Nucleus accumbens (tissue), 56 donors: ENCODE measurements around the gene PLEKHA7.

ENCODE experiments used
- DNase-seq, 56 donors: peaks; one replicate each; lab custom pipeline; 2025; lab: John Stamatoyannopoulos, UW

Gene PLEKHA7

GRCh38 chr11:16796311-16796710 lies 217.9 kb downstream of the PLEKHA7 start:
- no peak for DNase-seq

- no peak for DNase-seq
Observed at GRCh38 chr11:16795146-16795545, 219.1 kb downstream of the PLEKHA7 start.

- DNase-seq = no peak
Observed at GRCh38 chr11:16794047-16794818, 220.0 kb downstream of the PLEKHA7 start.

- DNase-seq = no peak
Observed at GRCh38 chr11:16793511-16793910, 220.7 kb downstream of the PLEKHA7 start.

GRCh38 chr11:16793009-16793408 lies 221.2 kb downstream of the PLEKHA7 start:
- no peak for DNase-seq

- no peak for DNase-seq
Observed at GRCh38 chr11:16792426-16792825, 221.8 kb downstream of the PLEKHA7 start.

GRCh38 chr11:16791191-16791961 lies 222.8 kb downstream of the PLEKHA7 start:
- DNase-seq = peak in 6 of 56 donors; percentile 16 to 49 (median 18)

- DNase-seq = no peak
Observed at GRCh38 chr11:16790486-16791190, 223.6 kb downstream of the PLEKHA7 start.

GRCh38 chr11:16789560-16790485 lies 224.4 kb downstream of the PLEKHA7 start:
- no peak for DNase-seq

- no peak for DNase-seq
Observed at GRCh38 chr11:16789063-16789420, 225.2 kb downstream of the PLEKHA7 start.

- DNase-seq = peak in 44 of 56 donors; percentile 14 to 77 (median 40)
Observed at GRCh38 chr11:16788141-16789062, 225.8 kb downstream of the PLEKHA7 start.

GRCh38 chr11:16787035-16787742 lies 227.0 kb downstream of the PLEKHA7 start:
- DNase-seq = no peak

- DNase-seq = no peak
Observed at GRCh38 chr11:16786131-16786530, 228.1 kb downstream of the PLEKHA7 start.

- DNase-seq = peak in 49 of 56 donors; percentile 13 to 86 (median 50)
Observed at GRCh38 chr11:16785520-16786128, 228.6 kb downstream of the PLEKHA7 start.

GRCh38 chr11:16784666-16785065 lies 229.5 kb downstream of the PLEKHA7 start:
- DNase-seq = no peak

GRCh38 chr11:16784097-16784496 lies 230.1 kb downstream of the PLEKHA7 start:
- DNase-seq = no peak

GRCh38 chr11:16783321-16783801 lies 230.9 kb downstream of the PLEKHA7 start:
- no peak for DNase-seq
